Panc1 (cell line): ENCODE results near the gene SLC4A2. TPM values are rescaled to one million over a fixed set of nuclear protein-coding genes. Genes with fewer than 3 reads are reported as not detected.

Experiments used
- ATAC-seq: fragments of 200-7000 bp; cut with Tn5 transposase; 2 replicates; pipeline ENCODE4 v1.9.1; 2020; ENCODE audit warnings: mild to moderate bottlenecking, moderate library complexity
- BruUV-seq: library from RNA; stranded (reverse); fragments of 400-500 nt; replicated peaks from 2 replicates; lab custom pipeline; 2021; lab: Mats Ljungman, UMichigan
- CTCF ChIA-PET: fragments of 300-600 bp; sonication (Branson Sonifier 250); formaldehyde crosslinking; loops from one replicate; lab custom pipeline; 2022; ENCODE audit warnings: antibody characterized with exemption; lab: Charles Lee
- POLR2A ChIA-PET: fragments of 300-600 bp; sonication (Branson Sonifier 250); formaldehyde crosslinking; loops from one replicate; lab custom pipeline; 2022; ENCODE audit warnings: antibody characterized with exemption; lab: Charles Lee
- DNase-seq: peaks from one replicate; pipeline ENCODE4 v3.0.0-alpha.2; 2010; ENCODE audit warnings: low read depth, low spot score
- H3K27ac ChIP-seq: 2 replicates; pipeline ENCODE4 v1.5.1; 2011; ENCODE audit warnings: mild to moderate bottlenecking, low read length, inconsistent platforms
- H3K27me3 ChIP-seq: fragments of 200-500 bp; sonication (Bioruptor generic); 2 replicates; pipeline ENCODE4 v1.6.0; 2014; ENCODE audit warnings: low read length, inconsistent platforms; ENCODE audit not compliant: control insufficient read depth, insufficient read depth
- H3K36me3 ChIP-seq: fragments of 200-500 bp; sonication (Bioruptor generic); 2 replicates; pipeline ENCODE4 v1.5.1; 2014; ENCODE audit warnings: inconsistent platforms, mild to moderate bottlenecking, low read length, moderate library complexity; ENCODE audit not compliant: control insufficient read depth, insufficient read depth
- H3K4me1 ChIP-seq: 2 replicates; pipeline ENCODE4 v1.5.1; 2011; ENCODE audit warnings: inconsistent platforms, mild to moderate bottlenecking, low read length, moderate library complexity; ENCODE audit not compliant: control insufficient read depth, insufficient read depth
- H3K4me3 ChIP-seq, 2 experiments: 2 replicates each; pipeline ENCODE4 v1.5.1; 2011 to 2012; ENCODE audit warnings: low read depth in 2 of 2, low read length in 2 of 2, mild to moderate bottlenecking in 2 of 2, inconsistent platforms in 1 of 2, moderate library complexity in 1 of 2
- H3K9me3 ChIP-seq: fragments of 200-500 bp; sonication (Bioruptor generic); 2 replicates; pipeline ENCODE4 v1.5.1; 2014; ENCODE audit warnings: low read depth, mild to moderate bottlenecking, inconsistent platforms, low read length, moderate library complexity; ENCODE audit not compliant: control insufficient read depth, insufficient read depth
- POLR2AphosphoS5 ChIP-seq: IDR thresholded peaks from 2 replicates; pipeline ENCODE4 v1.6.1; 2012; ENCODE audit warnings: mild to moderate bottlenecking, low read depth, low read length, moderate library complexity
- SIN3A ChIP-seq: IDR thresholded peaks from 2 replicates; pipeline ENCODE4 v1.6.1; 2012; ENCODE audit warnings: low read depth, mild to moderate bottlenecking, low read length, moderate library complexity, borderline replicate concordance; ENCODE audit not compliant: insufficient read depth
- TCF7L2 ChIP-seq: IDR thresholded peaks from 2 replicates; pipeline ENCODE4 v1.6.1; 2011; ENCODE audit warnings: mild to moderate bottlenecking, low read depth, low read length, inconsistent platforms
- in situ Hi-C: cut with HindIII; loops from 2 replicates; pipeline ENCODE4 v1.10.0; 2016; ENCODE audit warnings: low sequenced_read_pairs, low pct_unique_long_range_greater_than_20kb
- intact Hi-C: fragments of 100-400 bp; cut with micrococcal nuclease; formaldehyde crosslinking; loops from one replicate; pipeline ENCODE4 v1.10.0; 2022; ENCODE audit not compliant: unreplicated experiment
- total RNA-seq: library from RNA; stranded (reverse); gene quantifications from one replicate; pipeline ENCODE4 v1.2.1, GENCODE V29; 2021; ENCODE audit not compliant: unreplicated experiment
- TF ChIP-seq, protein P1 (sequence below), 2 experiments: IDR thresholded peaks; 2 replicates each; pipeline ENCODE4 v1.6.1; 2011 to 2012; ENCODE audit warnings: low read depth in 2 of 2, control low read depth in 1 of 2, low read length in 1 of 2, mild to moderate bottlenecking in 1 of 2, moderate library complexity in 1 of 2; ENCODE audit not compliant: insufficient read depth in 1 of 2
- TF ChIP-seq, protein P2 (sequence below): fragments of 450-650 bp; IDR thresholded peaks from 2 replicates; pipeline ENCODE4 v1.5.1; 2017; ENCODE audit warnings: mild to moderate bottlenecking

The SLC4A2 gene
- total RNA-seq, 1 experiment from 2014 or later = 580 TPM

DNA sequence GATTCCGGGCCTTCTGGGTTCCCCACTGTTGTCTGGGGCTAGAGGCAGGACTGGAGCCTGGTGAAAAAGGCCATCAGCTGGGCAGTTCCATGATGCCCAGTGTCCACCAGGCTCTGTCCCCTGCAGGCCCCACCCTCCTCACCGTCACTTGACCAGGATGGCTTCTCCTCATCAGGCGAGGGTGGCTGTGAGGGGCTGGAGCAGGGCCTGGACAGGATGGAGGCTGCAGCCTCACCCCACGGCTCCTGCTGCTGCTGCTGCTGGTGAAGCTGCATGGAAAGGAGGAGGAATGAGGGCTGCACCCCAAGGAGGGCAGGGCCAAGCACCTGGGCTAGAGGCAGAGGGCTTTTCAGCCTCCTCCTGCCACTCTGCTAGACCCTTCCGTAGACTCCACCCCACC, 43.4 kb upstream of the SLC4A2 start:
- no peak for ATAC-seq
- Histone ChIP-seq H3K36me3 (no peaks in the 10 kb centered on the region), H3K9me3 (no peaks in the 10 kb centered on the region), H3K4me3 (no peak overlapping the region), H3K27me3 (no peaks in the 10 kb centered on the region), H3K4me1 (peaks cover 13% of the 10 kb centered on the region), H3K27ac (no peak overlapping the region)
- intact Hi-C loops = loop anchor here (5.0 kb wide), 1 partner anchor 54 kb away; no protein-coding TSS in a partner anchor
- in situ Hi-C loops = no loop called here
- DNase-seq = no peak
- CTCF ChIA-PET = no interaction called here
- TF ChIP-seq, protein P1, sequence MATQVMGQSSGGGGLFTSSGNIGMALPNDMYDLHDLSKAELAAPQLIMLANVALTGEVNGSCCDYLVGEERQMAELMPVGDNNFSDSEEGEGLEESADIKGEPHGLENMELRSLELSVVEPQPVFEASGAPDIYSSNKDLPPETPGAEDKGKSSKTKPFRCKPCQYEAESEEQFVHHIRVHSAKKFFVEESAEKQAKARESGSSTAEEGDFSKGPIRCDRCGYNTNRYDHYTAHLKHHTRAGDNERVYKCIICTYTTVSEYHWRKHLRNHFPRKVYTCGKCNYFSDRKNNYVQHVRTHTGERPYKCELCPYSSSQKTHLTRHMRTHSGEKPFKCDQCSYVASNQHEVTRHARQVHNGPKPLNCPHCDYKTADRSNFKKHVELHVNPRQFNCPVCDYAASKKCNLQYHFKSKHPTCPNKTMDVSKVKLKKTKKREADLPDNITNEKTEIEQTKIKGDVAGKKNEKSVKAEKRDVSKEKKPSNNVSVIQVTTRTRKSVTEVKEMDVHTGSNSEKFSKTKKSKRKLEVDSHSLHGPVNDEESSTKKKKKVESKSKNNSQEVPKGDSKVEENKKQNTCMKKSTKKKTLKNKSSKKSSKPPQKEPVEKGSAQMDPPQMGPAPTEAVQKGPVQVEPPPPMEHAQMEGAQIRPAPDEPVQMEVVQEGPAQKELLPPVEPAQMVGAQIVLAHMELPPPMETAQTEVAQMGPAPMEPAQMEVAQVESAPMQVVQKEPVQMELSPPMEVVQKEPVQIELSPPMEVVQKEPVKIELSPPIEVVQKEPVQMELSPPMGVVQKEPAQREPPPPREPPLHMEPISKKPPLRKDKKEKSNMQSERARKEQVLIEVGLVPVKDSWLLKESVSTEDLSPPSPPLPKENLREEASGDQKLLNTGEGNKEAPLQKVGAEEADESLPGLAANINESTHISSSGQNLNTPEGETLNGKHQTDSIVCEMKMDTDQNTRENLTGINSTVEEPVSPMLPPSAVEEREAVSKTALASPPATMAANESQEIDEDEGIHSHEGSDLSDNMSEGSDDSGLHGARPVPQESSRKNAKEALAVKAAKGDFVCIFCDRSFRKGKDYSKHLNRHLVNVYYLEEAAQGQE (IDR thresholded peaks at IDR 0.05; ENCODE audit: insufficient read depth in 1 of 2, low read depth in 2 of 2, low read length in 1 of 2) = no peak
- TF ChIP-seq POLR2AphosphoS5 (no peak), SIN3A (no peak), TCF7L2 (no peak)
- TF ChIP-seq, protein P2, sequence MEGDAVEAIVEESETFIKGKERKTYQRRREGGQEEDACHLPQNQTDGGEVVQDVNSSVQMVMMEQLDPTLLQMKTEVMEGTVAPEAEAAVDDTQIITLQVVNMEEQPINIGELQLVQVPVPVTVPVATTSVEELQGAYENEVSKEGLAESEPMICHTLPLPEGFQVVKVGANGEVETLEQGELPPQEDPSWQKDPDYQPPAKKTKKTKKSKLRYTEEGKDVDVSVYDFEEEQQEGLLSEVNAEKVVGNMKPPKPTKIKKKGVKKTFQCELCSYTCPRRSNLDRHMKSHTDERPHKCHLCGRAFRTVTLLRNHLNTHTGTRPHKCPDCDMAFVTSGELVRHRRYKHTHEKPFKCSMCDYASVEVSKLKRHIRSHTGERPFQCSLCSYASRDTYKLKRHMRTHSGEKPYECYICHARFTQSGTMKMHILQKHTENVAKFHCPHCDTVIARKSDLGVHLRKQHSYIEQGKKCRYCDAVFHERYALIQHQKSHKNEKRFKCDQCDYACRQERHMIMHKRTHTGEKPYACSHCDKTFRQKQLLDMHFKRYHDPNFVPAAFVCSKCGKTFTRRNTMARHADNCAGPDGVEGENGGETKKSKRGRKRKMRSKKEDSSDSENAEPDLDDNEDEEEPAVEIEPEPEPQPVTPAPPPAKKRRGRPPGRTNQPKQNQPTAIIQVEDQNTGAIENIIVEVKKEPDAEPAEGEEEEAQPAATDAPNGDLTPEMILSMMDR = no peak
- POLR2A ChIA-PET = no interaction called here
- BruUV-seq = no TSS peak

DNA sequence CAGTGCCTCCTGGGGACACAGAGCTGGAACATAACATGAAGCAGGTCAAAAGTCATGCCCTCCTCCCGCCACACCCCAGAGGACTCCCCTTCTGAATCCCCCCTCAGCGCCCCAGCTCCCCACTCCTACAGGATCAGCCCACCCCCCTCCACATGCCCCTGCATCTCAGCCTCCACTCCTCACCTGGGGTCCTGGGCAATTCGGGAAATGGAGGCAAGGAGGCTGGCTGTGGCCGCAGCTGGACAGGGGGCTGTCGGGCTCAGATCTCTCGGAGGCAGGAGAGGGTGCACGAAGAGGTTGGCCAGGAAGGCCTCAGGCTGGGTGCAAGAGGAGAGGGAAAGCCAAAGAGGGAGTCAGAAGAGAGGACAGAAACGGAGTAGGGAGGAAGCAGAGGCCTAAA, 42.9 kb upstream of the SLC4A2 start:
- CTCF ChIA-PET = no interaction called here
- TF ChIP-seq, protein P2 = no peak
- TF ChIP-seq SIN3A = no peak
- TF ChIP-seq, protein P1 (IDR thresholded peaks at IDR 0.05; ENCODE audit: insufficient read depth in 1 of 2, low read depth in 2 of 2, low read length in 1 of 2) = no peak
- TF ChIP-seq TCF7L2 = no peak
- no peak for TF ChIP-seq POLR2AphosphoS5
- Histone ChIP-seq H3K9me3 (no peaks in the 10 kb centered on the region), H3K4me3 (no peak overlapping the region), H3K36me3 (no peaks in the 10 kb centered on the region), H3K27ac (no peak overlapping the region), H3K4me1 (peaks cover 12% of the 10 kb centered on the region), H3K27me3 (no peaks in the 10 kb centered on the region)
- POLR2A ChIA-PET = no interaction called here
- DNase-seq = no peak
- intact Hi-C loops (loop anchor here (5.0 kb wide), 1 partner anchor 54 kb away; no protein-coding TSS in a partner anchor), in situ Hi-C loops (no loop called here)
- no TSS peak for BruUV-seq
- ATAC-seq = no peak
